B cell (primary cell): ENCODE measurements around the gene GPR152. TPM values are rescaled to one million over a fixed set of nuclear protein-coding genes. Genes with fewer than 3 reads are reported as not detected.

Source experiments
- ATAC-seq: fragments of 200-7000 bp; cut with Tn5 transposase; one replicate; pipeline ENCODE4 v1.10.0; 2021; ENCODE audit warnings: low read depth, mild to moderate bottlenecking, moderate number of reproducible peaks, moderate library complexity
- CTCF ChIA-PET: fragments of 350-600 bp; sonication (Branson Sonifier 250); formaldehyde crosslinking; loops from one replicate; lab custom pipeline; 2021; ENCODE audit warnings: antibody characterized with exemption, inconsistent platforms; lab: Charles Lee
- POLR2A ChIA-PET: fragments of 350-600 bp; sonication (Branson Sonifier 250); formaldehyde crosslinking; loops from one replicate; lab custom pipeline; 2021; ENCODE audit warnings: antibody characterized with exemption; lab: Charles Lee
- DNase-seq: peaks from one replicate; pipeline ENCODE4 v3.0.0; 2013
- H2AFZ ChIP-seq: 2 replicates; pipeline ENCODE4 v1.6.1; 2012; ENCODE audit warnings: mild to moderate bottlenecking, low read depth, low read length; ENCODE audit not compliant: insufficient read depth, poor library complexity, severe bottlenecking
- H3K27ac ChIP-seq, 2 donors: 1 replicate in 1 of 2; 2 replicates in 1 of 2; pipeline ENCODE4 v1.5.1; 2012 to 2013; ENCODE audit warnings: low read length in 2 of 2, mild to moderate bottlenecking in 2 of 2, moderate library complexity in 1 of 2
- H3K27me3 ChIP-seq, 4 experiments: fragments of 200-600 bp in 1 of 4; sonication (generic) in 1 of 4; replicated peaks in 1 of 4; 1 replicate in 2 of 4; 2 replicates in 2 of 4; pipeline versions ENCODE4 v1.6.1 to v1.7.0; 2013 to 2016; ENCODE audit warnings: low read length in 3 of 4, mild to moderate bottlenecking in 2 of 4, mixed read lengths in 1 of 4, moderate library complexity in 1 of 4; ENCODE audit not compliant: insufficient read depth in 4 of 4, control insufficient read depth in 3 of 4; ENCODE audit errors: control extremely low read depth in 1 of 4
- H3K36me3 ChIP-seq, 2 experiments: replicated peaks in 1 of 2; 1 replicate in 1 of 2; 2 replicates in 1 of 2; pipeline versions ENCODE4 v1.6.1 to v1.7.1; 2013; ENCODE audit warnings: low read length in 1 of 2; ENCODE audit not compliant: insufficient read depth in 2 of 2, control insufficient read depth in 1 of 2; ENCODE audit errors: control extremely low read depth in 1 of 2, extremely low read depth in 1 of 2
- H3K4me1 ChIP-seq, 2 donors: fragments of 200-600 bp in 1 of 2; sonication (generic) in 1 of 2; 1 replicate in 1 of 2; 2 replicates in 1 of 2; pipeline versions ENCODE4 v1.5.1 to v1.6.1; 2013 to 2017; ENCODE audit warnings: low read length in 2 of 2; ENCODE audit not compliant: control insufficient read depth in 2 of 2, insufficient read depth in 2 of 2
- H3K4me2 ChIP-seq: replicated peaks from 2 replicates; pipeline ENCODE3; 2012; ENCODE audit warnings: mild to moderate bottlenecking, low read depth, low read length; ENCODE audit not compliant: poor library complexity, severe bottlenecking
- H3K4me3 ChIP-seq, 5 experiments: fragments of 200-600 bp in 1 of 5; sonication (generic) in 1 of 5; 1 replicate in 3 of 5; 2 replicates in 2 of 5; pipeline versions ENCODE4 v1.5.1 to v1.7.0; 2011 to 2016; ENCODE audit warnings: low read length in 4 of 5, mild to moderate bottlenecking in 4 of 5, low read depth in 2 of 5, control low read depth in 1 of 5, moderate library complexity in 1 of 5; ENCODE audit not compliant: insufficient read depth in 1 of 5; ENCODE audit errors: control extremely low read depth in 1 of 5, extremely low read depth in 1 of 5
- H3K79me2 ChIP-seq: fragments of 200-600 bp; sonication (generic); one replicate; pipeline ENCODE4 v1.6.0; 2016; ENCODE audit warnings: low read length; ENCODE audit not compliant: control insufficient read depth, insufficient read depth
- H3K9ac ChIP-seq: fragments of 200-600 bp; sonication (generic); 2 replicates; pipeline ENCODE4 v1.6.1; 2017; ENCODE audit warnings: mild to moderate bottlenecking, low read length, moderate library complexity
- H3K9me3 ChIP-seq, 3 donors: one replicate each; pipeline versions ENCODE4 v1.6.1 to v1.7.1; 2013; ENCODE audit warnings: low read length in 2 of 3; ENCODE audit not compliant: control insufficient read depth in 2 of 3, insufficient read depth in 1 of 3; ENCODE audit errors: control extremely low read depth in 1 of 3
- H4K20me1 ChIP-seq: 2 replicates; pipeline ENCODE4 v1.6.0; 2012; ENCODE audit warnings: mild to moderate bottlenecking, low read length; ENCODE audit not compliant: insufficient read depth, control insufficient read depth, poor library complexity, severe bottlenecking
- H3K27ac Mint-ChIP-seq: one replicate; pipeline ENCODE4 v1.8.0; 2021; ENCODE audit warnings: mixed read lengths
- H3K27me3 Mint-ChIP-seq: one replicate; pipeline ENCODE4 v1.8.0; 2021; ENCODE audit warnings: mixed read lengths
- H3K4me1 Mint-ChIP-seq: one replicate; pipeline ENCODE4 v1.8.0; 2021; ENCODE audit warnings: mixed read lengths
- H3K4me3 Mint-ChIP-seq: one replicate; pipeline ENCODE4 v1.8.0; 2021; ENCODE audit warnings: mixed read lengths
- H3K9me3 Mint-ChIP-seq: one replicate; pipeline ENCODE4 v1.8.0; 2022; ENCODE audit warnings: mixed read lengths; ENCODE audit not compliant: insufficient read depth
- CTCF ChIP-seq: fragments of 200-600 bp; IDR thresholded peaks from one replicate; pipeline ENCODE4 v1.8.0; 2022; ENCODE audit warnings: antibody characterized with exemption, mild to moderate bottlenecking
- EZH2 ChIP-seq: IDR thresholded peaks from 2 replicates; pipeline ENCODE4 v1.6.1; 2012; ENCODE audit warnings: borderline replicate concordance, low read depth, mild to moderate bottlenecking, moderate library complexity, low read length; ENCODE audit not compliant: insufficient read depth, poor library complexity, severe bottlenecking
- WGBS: methylation state at CpG from one replicate; pipeline ENCODE4 v1.1.5; 2013; ENCODE audit warnings: missing lambda C conversion rate; ENCODE audit not compliant: insufficient coverage; 5-methylcytosine and 5-hydroxymethylcytosine counted together
- intact Hi-C: fragments of 100-400 bp; cut with micrococcal nuclease; formaldehyde crosslinking; loops from one replicate; pipeline ENCODE4 v1.10.0; 2022
- polyA plus RNA-seq: library from polyadenylated mRNA; depleted of rRNA; stranded (reverse); fragments of >200 nt; gene quantifications from 2 replicates; pipeline ENCODE4 v1.2.3, GENCODE V29; 2012
- total RNA-seq, 2 donors: library from RNA; stranded (reverse); fragments of 120-200 nt in 1 of 2; gene quantifications; 1 replicate in 1 of 2; 2 replicates in 1 of 2; pipeline versions ENCODE4 v1.2.3 to v1.2.4, GENCODE V29; 2013 to 2022

The GPR152 gene
- total and polyA plus RNA-seq, 2 donors (not counting 1 experiment from before 2014, with no cell fraction given), result 0.24 TPM; not detected in 1

DNA sequence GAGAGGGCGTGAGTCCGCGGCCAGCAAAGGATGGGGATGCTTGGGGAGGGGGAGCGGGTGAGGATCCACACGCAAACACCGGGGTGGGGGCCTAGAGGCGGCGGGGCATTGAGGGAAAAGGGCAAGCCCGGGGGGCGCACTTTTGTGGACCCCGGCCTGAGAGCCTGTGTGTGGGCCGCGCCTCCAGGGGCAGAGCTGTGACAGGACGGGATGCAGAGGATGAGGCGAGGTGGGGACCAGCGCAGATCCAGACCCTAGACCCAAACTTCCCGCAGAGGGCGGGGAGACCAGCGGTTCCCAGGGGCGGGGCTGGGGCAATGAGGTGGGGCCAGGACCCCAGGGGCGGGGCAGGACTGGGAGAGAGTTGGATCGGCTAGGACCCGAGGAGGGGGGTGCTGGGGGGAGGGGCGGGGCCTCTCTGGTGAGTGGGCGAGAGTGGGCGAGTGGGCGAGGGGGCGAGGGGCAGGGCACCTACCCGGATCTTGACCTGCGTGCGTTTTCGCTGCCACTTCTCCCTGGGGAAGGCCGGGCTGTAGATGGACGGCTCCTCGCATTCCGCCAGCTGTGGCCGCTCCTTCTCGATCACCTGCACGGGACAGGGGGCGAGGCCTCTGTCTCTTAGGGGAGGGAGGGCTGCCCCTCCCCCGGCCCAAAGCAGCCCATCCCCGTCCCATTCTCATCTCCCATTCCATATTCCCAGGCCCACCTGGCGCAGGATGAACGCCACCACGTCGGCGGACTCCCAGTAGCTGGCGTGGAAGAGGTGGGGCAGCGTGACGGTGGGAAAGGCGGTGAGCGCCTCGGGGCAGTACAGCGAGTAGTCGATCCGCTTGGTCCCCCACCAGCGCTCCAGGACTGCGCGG is 42.1 kb upstream of the GPR152 start:
- ChIA-PET POLR2A (no interaction called here), CTCF (no interaction called here)
- TF ChIP-seq CTCF, result no peak
- TF ChIP-seq EZH2, result no peak
- no peaks in the 10 kb centered on the region for H3K9me3 Mint-ChIP-seq
- Histone ChIP-seq H3K4me2 (no peak overlapping the region), H4K20me1 (peaks cover 45% of the 10 kb centered on the region), H3K36me3 (peaks cover 0 to 86% of the 10 kb centered on the region in 2 experiments), H3K9ac (no peak overlapping the region), H3K27me3 (no peaks in the 10 kb centered on the region), H3K4me1 (no peaks in the 10 kb centered on the region), H3K9me3 (no peaks in the 10 kb centered on the region), H3K27ac (no peak overlapping the region), H3K79me2 (peaks cover 12% of the 10 kb centered on the region), H2AFZ (no peak overlapping the region), H3K4me3 (no peak overlapping the region)
- intact Hi-C loops, result no loop called here
- ATAC-seq (no peak), DNase-seq (no peak)
- H3K27ac Mint-ChIP-seq, result no peak overlapping the region
- peaks cover 2% of the 10 kb centered on the region for H3K4me1 Mint-ChIP-seq
- no peaks in the 10 kb centered on the region for H3K27me3 Mint-ChIP-seq
- H3K4me3 Mint-ChIP-seq, result no peak overlapping the region
- 98% methylated on average over 39 of the region's 59 CpGs for WGBS
